Epithelial cell of esophagus (primary cell): ENCODE results near the gene AVEN.

Experiments
- DNase-seq: peaks from one replicate; pipeline ENCODE4 v3.0.0; 2010; ENCODE audit warnings: low read depth
- H3K4me3 ChIP-seq: 2 replicates; pipeline ENCODE4 v1.5.1; 2011; ENCODE audit warnings: mild to moderate bottlenecking, low read length, control low read depth
- CTCF ChIP-seq: IDR thresholded peaks from 2 replicates; pipeline ENCODE4 v1.5.1; 2011; ENCODE audit warnings: low read depth, mild to moderate bottlenecking, low read length, control low read depth, inconsistent platforms; ENCODE audit not compliant: insufficient read depth; ENCODE audit errors: missing control alignments

Gene AVEN

GRCh38 chr15:33955945-33956344 is 83.1 kb downstream of the AVEN start:
- no peak for TF ChIP-seq CTCF
- H3K4me3 ChIP-seq: no peak overlapping the region
- DNase-seq: no peak

GRCh38 chr15:33946152-33946551 is 92.9 kb downstream of the AVEN start:
- H3K4me3 ChIP-seq: no peak overlapping the region
- no peak for DNase-seq
- no peak for TF ChIP-seq CTCF

- DNase-seq: no peak
- TF ChIP-seq CTCF: no peak
- no peak overlapping the region for H3K4me3 ChIP-seq
Measured at GRCh38 chr15:33941279-33942063, 97.5 kb downstream of the AVEN start.

GRCh38 chr15:33934921-33935320 is 104.1 kb downstream of the AVEN start:
- no peak for DNase-seq
- TF ChIP-seq CTCF: no peak
- no peak overlapping the region for H3K4me3 ChIP-seq

- TF ChIP-seq CTCF: no peak
- H3K4me3 ChIP-seq: no peak overlapping the region
- no peak for DNase-seq
Measured at GRCh38 chr15:33934396-33934795, 104.6 kb downstream of the AVEN start.

GRCh38 chr15:33932734-33933133 is 106.3 kb downstream of the AVEN start:
- no peak overlapping the region for H3K4me3 ChIP-seq
- TF ChIP-seq CTCF: no peak
- no peak for DNase-seq

GRCh38 chr15:33926260-33926659 is 112.7 kb downstream of the AVEN start:
- no peak overlapping the region for H3K4me3 ChIP-seq
- no peak for TF ChIP-seq CTCF
- DNase-seq: no peak
